Mesendoderm (in vitro differentiated cells): ENCODE measurements around the gene AP3S2.
"Not testable (repeated sequence)": the region's sequence is repeated elsewhere in the genome, so short reads cannot be mapped to it uniquely, and the experiment has no call there.

ENCODE experiments used
- DNase-seq: peaks from one replicate; pipeline ENCODE4 v3.0.0; 2013
- H2AK5ac ChIP-seq: 2 replicates; pipeline ENCODE4 v1.6.1; 2013; ENCODE audit warnings: low read length, inconsistent platforms
- H2BK120ac ChIP-seq: 2 replicates; pipeline ENCODE4 v1.6.1; 2013; ENCODE audit warnings: low read depth, mild to moderate bottlenecking, low read length, moderate library complexity, mixed read lengths
- H2BK15ac ChIP-seq: replicated peaks from 2 replicates; pipeline ENCODE4 v1.6.1; 2013; ENCODE audit warnings: low read depth, mild to moderate bottlenecking, moderate library complexity
- H2BK5ac ChIP-seq: 2 replicates; pipeline ENCODE4 v1.6.1; 2013; ENCODE audit warnings: low read length, inconsistent platforms
- H3K18ac ChIP-seq: 2 replicates; pipeline ENCODE4 v1.6.1; 2013; ENCODE audit warnings: mild to moderate bottlenecking, low read length, mixed read lengths
- H3K23ac ChIP-seq: one replicate; pipeline ENCODE4 v1.6.1; 2013; ENCODE audit warnings: low read length
- H3K27ac ChIP-seq: 2 replicates; pipeline ENCODE4 v1.5.1; 2013; ENCODE audit warnings: low read depth, mild to moderate bottlenecking, inconsistent platforms, low read length, moderate library complexity
- H3K27me3 ChIP-seq: 2 replicates; pipeline ENCODE4 v1.6.1; 2013; ENCODE audit warnings: low read length, control low read depth, mild to moderate bottlenecking, inconsistent platforms; ENCODE audit not compliant: insufficient read depth, poor library complexity
- H3K36me3 ChIP-seq: 2 replicates; pipeline ENCODE4 v1.6.1; 2013; ENCODE audit warnings: low read length, inconsistent platforms; ENCODE audit not compliant: control insufficient read depth, insufficient read depth
- H3K4ac ChIP-seq: one replicate; pipeline ENCODE4 v1.6.1; 2013; ENCODE audit warnings: low read depth, mild to moderate bottlenecking, low read length, moderate library complexity
- H3K4me1 ChIP-seq: 2 replicates; pipeline ENCODE4 v1.6.1; 2013; ENCODE audit warnings: low read depth, low read length, inconsistent platforms; ENCODE audit not compliant: control insufficient read depth
- H3K4me2 ChIP-seq: 2 replicates; pipeline ENCODE4 v1.6.1; 2013; ENCODE audit warnings: low read length
- H3K4me3 ChIP-seq: 2 replicates; pipeline ENCODE4 v1.5.1; 2013; ENCODE audit warnings: mild to moderate bottlenecking, low read length
- H3K56ac ChIP-seq: one replicate; pipeline ENCODE4 v1.6.1; 2013; ENCODE audit warnings: low read length
- H3K79me1 ChIP-seq: 2 replicates; pipeline ENCODE4 v1.6.1; 2013; ENCODE audit warnings: low read length, inconsistent platforms
- H3K79me2 ChIP-seq: 2 replicates; pipeline ENCODE4 v1.6.1; 2013; ENCODE audit warnings: mild to moderate bottlenecking, low read length; ENCODE audit not compliant: control insufficient read depth, insufficient read depth
- H3K9ac ChIP-seq: 2 replicates; pipeline ENCODE4 v1.6.1; 2013; ENCODE audit warnings: low read length, inconsistent platforms
- H4K5ac ChIP-seq: one replicate; pipeline ENCODE4 v1.6.1; 2013; ENCODE audit warnings: low read length
- H4K8ac ChIP-seq: one replicate; pipeline ENCODE4 v1.6.1; 2013; ENCODE audit warnings: low read depth, mild to moderate bottlenecking, control low read depth, low read length, moderate library complexity
- WGBS: extraction: QIAGEN DNeasy Blood & Tissue Kit; methylation state at CpG from one replicate; pipeline ENCODE4 v1.1.7; 2013; ENCODE audit warnings: low lambda C conversion rate, missing lambda C conversion rate; ENCODE audit not compliant: insufficient coverage; ENCODE audit errors: extremely low coverage; 5-methylcytosine and 5-hydroxymethylcytosine counted together

Gene AP3S2

DNA sequence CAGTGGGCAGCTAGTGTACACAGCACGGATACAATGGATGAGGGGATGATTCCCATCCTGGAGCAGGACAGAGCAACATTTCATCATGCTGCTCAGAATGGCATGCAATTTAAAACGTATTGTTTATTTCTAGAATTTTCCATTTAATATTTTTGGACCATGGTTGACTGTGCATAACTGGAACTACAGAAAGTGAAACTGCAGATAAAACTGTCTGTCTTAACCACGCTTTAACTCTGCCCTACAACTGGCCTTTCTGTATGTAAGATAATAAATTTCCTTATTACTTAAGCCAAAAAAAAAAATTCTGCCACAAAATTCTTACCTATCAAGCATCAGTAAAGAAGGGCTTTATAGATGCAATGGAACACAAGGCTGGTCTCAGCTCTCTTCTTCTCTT is 33.4 kb downstream of the AP3S2 start:
- peaks cover 3% of the 10 kb centered on the region for H3K36me3 ChIP-seq
- H2BK5ac ChIP-seq, result no peak overlapping the region

GRCh38 chr15:89858661-89859458 is 34.9 kb downstream of the AP3S2 start:
- no peak overlapping the region for H3K27ac ChIP-seq
- no peak overlapping the region for H2BK5ac ChIP-seq
- H3K79me2 ChIP-seq, result no peaks in the 10 kb centered on the region
- no peak overlapping the region for H3K56ac ChIP-seq
- no peak overlapping the region for H3K23ac ChIP-seq
- H4K5ac ChIP-seq, result no peak overlapping the region
- H3K9ac ChIP-seq, result no peak overlapping the region
- no peaks in the 10 kb centered on the region for H3K27me3 ChIP-seq
- no peak overlapping the region for H3K4me3 ChIP-seq
- H3K79me1 ChIP-seq, result no peaks in the 10 kb centered on the region
- H2BK120ac ChIP-seq, result no peak overlapping the region
- H3K18ac ChIP-seq, result no peak overlapping the region
- H3K4me2 ChIP-seq, result no peak overlapping the region
- DNase-seq, result no peak
- H2BK15ac ChIP-seq, result no peak overlapping the region
- no peak overlapping the region for H4K8ac ChIP-seq
- no peak overlapping the region for H3K4ac ChIP-seq
- H3K4me1 ChIP-seq, result no peaks in the 10 kb centered on the region
- H2AK5ac ChIP-seq, result no peak overlapping the region
- peaks cover 3% of the 10 kb centered on the region for H3K36me3 ChIP-seq
- no CpG with 5 or more reads among the region's 9 CpGs for WGBS

More for the DNA sequence above, 33.4 kb downstream of the AP3S2 start:
- Histone ChIP-seq H2BK120ac (no peak overlapping the region), H3K23ac (no peak overlapping the region), H2BK15ac (no peak overlapping the region), H3K4me1 (no peaks in the 10 kb centered on the region), H3K27me3 (no peaks in the 10 kb centered on the region), H3K79me1 (no peaks in the 10 kb centered on the region), H3K4me3 (no peak overlapping the region), H3K18ac (no peak overlapping the region), H3K4me2 (no peak overlapping the region), H3K56ac (no peak overlapping the region), H3K4ac (no peak overlapping the region), H3K27ac (no peak overlapping the region), H2AK5ac (no peak overlapping the region), H3K79me2 (no peaks in the 10 kb centered on the region), H4K8ac (no peak overlapping the region), H4K5ac (no peak overlapping the region), H3K9ac (no peak overlapping the region)
- no CpG with 5 or more reads among the region's 3 CpGs for WGBS
- no peak for DNase-seq

GRCh38 chr15:89857673-89858072 is 36.1 kb downstream of the AP3S2 start:
- Histone ChIP-seq H2BK120ac (no peak overlapping the region), H3K4me3 (no peak overlapping the region), H3K4me1 (no peaks in the 10 kb centered on the region), H3K18ac (no peak overlapping the region), H3K27me3 (no peaks in the 10 kb centered on the region), H4K8ac (no peak overlapping the region), H3K36me3 (peaks cover 3% of the 10 kb centered on the region), H3K23ac (no peak overlapping the region), H2BK15ac (no peak overlapping the region), H2BK5ac (no peak overlapping the region), H3K79me2 (no peaks in the 10 kb centered on the region), H2AK5ac (no peak overlapping the region), H3K56ac (no peak overlapping the region), H4K5ac (no peak overlapping the region), H3K27ac (no peak overlapping the region), H3K9ac (no peak overlapping the region), H3K79me1 (no peaks in the 10 kb centered on the region), H3K4ac (no peak overlapping the region), H3K4me2 (no peak overlapping the region)
- no peak for DNase-seq
- WGBS, result no CpG with 5 or more reads among the region's 3 CpGs

DNA sequence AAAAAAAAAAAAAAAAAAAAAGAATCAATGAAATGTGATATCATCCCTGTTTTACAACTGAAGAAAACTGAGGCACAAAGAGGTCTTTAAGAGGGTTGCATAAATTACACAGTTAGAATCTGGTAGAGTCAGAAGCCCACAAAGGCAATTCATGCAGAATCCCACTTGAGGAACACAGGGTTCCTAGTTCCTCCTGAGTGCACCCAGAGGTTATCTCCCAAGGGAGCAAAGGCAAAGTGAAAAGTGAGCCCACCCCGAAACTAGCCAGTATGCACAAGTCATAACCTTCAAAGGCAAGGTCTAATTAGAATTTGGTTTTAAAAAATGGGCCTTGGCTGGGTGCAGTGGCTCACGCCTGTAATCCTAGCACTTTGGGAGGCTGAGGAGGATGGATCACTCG is 37.8 kb downstream of the AP3S2 start:
- Histone ChIP-seq H3K79me2 (no peaks in the 10 kb centered on the region), H3K36me3 (peaks cover 3% of the 10 kb centered on the region), H2BK5ac (no peak overlapping the region), H3K9ac (no peak overlapping the region), H4K8ac (no peak overlapping the region), H3K27ac (no peak overlapping the region), H3K4me3 (no peak overlapping the region), H4K5ac (no peak overlapping the region), H3K27me3 (no peaks in the 10 kb centered on the region), H2AK5ac (no peak overlapping the region), H3K56ac (no peak overlapping the region), H3K23ac (no peak overlapping the region), H3K18ac (no peak overlapping the region), H2BK120ac (no peak overlapping the region), H3K4ac (no peak overlapping the region), H2BK15ac (no peak overlapping the region), H3K4me2 (no peak overlapping the region), H3K79me1 (no peaks in the 10 kb centered on the region), H3K4me1 (no peaks in the 10 kb centered on the region)
- DNase-seq, result no peak
- WGBS, result no CpG with 5 or more reads among the region's 3 CpGs

DNA sequence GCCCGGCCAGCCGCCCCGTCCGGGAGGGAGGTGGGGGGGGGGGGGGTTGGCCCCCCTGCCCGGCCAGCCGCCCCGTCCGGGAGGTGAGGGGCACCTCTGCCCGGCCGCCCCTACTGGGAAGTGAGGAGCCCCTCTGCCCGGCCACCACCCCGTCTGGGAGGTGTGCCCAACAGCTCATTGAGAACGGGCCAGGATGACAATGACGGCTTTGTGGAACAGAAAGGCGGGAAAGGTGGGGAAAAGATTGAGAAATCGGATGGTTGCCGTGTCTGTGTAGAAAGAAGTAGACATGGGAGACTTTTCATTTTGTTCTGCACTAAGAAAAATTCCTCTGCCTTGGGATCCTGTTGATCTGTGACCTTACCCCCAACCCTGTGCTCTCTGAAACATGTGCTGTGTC is 38.9 kb downstream of the AP3S2 start:
- not testable (repeated sequence) for H3K9ac ChIP-seq, H4K5ac ChIP-seq, H3K27me3 ChIP-seq, H3K4me1 ChIP-seq, H3K27ac ChIP-seq, H4K8ac ChIP-seq, H2BK5ac ChIP-seq, H3K36me3 ChIP-seq, DNase-seq, H3K4me2 ChIP-seq, H3K56ac ChIP-seq, H2AK5ac ChIP-seq, H3K4ac ChIP-seq, H3K4me3 ChIP-seq, H2BK15ac ChIP-seq, H3K18ac ChIP-seq, H2BK120ac ChIP-seq, H3K79me1 ChIP-seq, H3K23ac ChIP-seq, H3K79me2 ChIP-seq
- WGBS, result no CpG with 5 or more reads among the region's 17 CpGs
